ENCODE results near the gene PRKCE.
A peak's percentile ranks its signal among the peaks of the same experiment; 100 is the strongest.

PRKCE gene

GRCh38 chr2:46056541-46056940 is 405.1 kb downstream of the PRKCE start:
- FAIRE-seq (no peak), DNase-seq (ENCODE audit: insufficient read length) (no peak)
- no peak for TF ChIP-seq POLR2A (IDR thresholded peaks at IDR 0.05; ENCODE audit: low read depth, low read length)
- no peak for TF ChIP-seq TAF1 (IDR thresholded peaks at IDR 0.05; ENCODE audit: borderline replicate concordance, low read depth, low read length)
- no peak for TF ChIP-seq POLR2AphosphoS5 (IDR thresholded peaks at IDR 0.05; ENCODE audit: low read depth, low read length)

GRCh38 chr2:46058140-46058539 is 406.7 kb downstream of the PRKCE start:
- TF ChIP-seq POLR2AphosphoS5 (IDR thresholded peaks at IDR 0.05; ENCODE audit: low read depth, low read length), result no peak
- no peak for TF ChIP-seq POLR2A (IDR thresholded peaks at IDR 0.05; ENCODE audit: low read depth, low read length)
- TF ChIP-seq TAF1 (IDR thresholded peaks at IDR 0.05; ENCODE audit: borderline replicate concordance, low read depth, low read length), result no peak
- FAIRE-seq (no peak), DNase-seq (ENCODE audit: insufficient read length) (no peak)

- TF ChIP-seq POLR2A (IDR thresholded peaks at IDR 0.05; ENCODE audit: low read depth, low read length) (no peak), TAF1 (IDR thresholded peaks at IDR 0.05; ENCODE audit: borderline replicate concordance, low read depth, low read length) (no peak), POLR2AphosphoS5 (IDR thresholded peaks at IDR 0.05; ENCODE audit: low read depth, low read length) (no peak)
- peak; percentile 63 for FAIRE-seq
- peak; percentile 19 for DNase-seq (ENCODE audit: insufficient read length)
Measured at GRCh38 chr2:46062637-46063412, 411.4 kb downstream of the PRKCE start.

- TF ChIP-seq TAF1 (IDR thresholded peaks at IDR 0.05; ENCODE audit: borderline replicate concordance, low read depth, low read length), result no peak
- no peak for TF ChIP-seq POLR2AphosphoS5 (IDR thresholded peaks at IDR 0.05; ENCODE audit: low read depth, low read length)
- no peak for TF ChIP-seq POLR2A (IDR thresholded peaks at IDR 0.05; ENCODE audit: low read depth, low read length)
- FAIRE-seq, result no peak
- no peak for DNase-seq (ENCODE audit: insufficient read length)
Measured at GRCh38 chr2:46064396-46064795, 412.9 kb downstream of the PRKCE start.

GRCh38 chr2:46065152-46065551 is 413.7 kb downstream of the PRKCE start:
- FAIRE-seq, result no peak
- TF ChIP-seq TAF1 (IDR thresholded peaks at IDR 0.05; ENCODE audit: borderline replicate concordance, low read depth, low read length), result no peak
- TF ChIP-seq POLR2A (IDR thresholded peaks at IDR 0.05; ENCODE audit: low read depth, low read length), result no peak
- TF ChIP-seq POLR2AphosphoS5 (IDR thresholded peaks at IDR 0.05; ENCODE audit: low read depth, low read length), result no peak
- no peak for DNase-seq (ENCODE audit: insufficient read length)

GRCh38 chr2:46066116-46066515 is 414.6 kb downstream of the PRKCE start:
- FAIRE-seq (no peak), DNase-seq (ENCODE audit: insufficient read length) (no peak)
- no peak for TF ChIP-seq POLR2A (IDR thresholded peaks at IDR 0.05; ENCODE audit: low read depth, low read length)
- no peak for TF ChIP-seq POLR2AphosphoS5 (IDR thresholded peaks at IDR 0.05; ENCODE audit: low read depth, low read length)
- TF ChIP-seq TAF1 (IDR thresholded peaks at IDR 0.05; ENCODE audit: borderline replicate concordance, low read depth, low read length), result no peak

GRCh38 chr2:46066601-46067000 is 415.1 kb downstream of the PRKCE start:
- DNase-seq (ENCODE audit: insufficient read length) (no peak), FAIRE-seq (no peak)
- TF ChIP-seq POLR2AphosphoS5 (IDR thresholded peaks at IDR 0.05; ENCODE audit: low read depth, low read length) (no peak), POLR2A (IDR thresholded peaks at IDR 0.05; ENCODE audit: low read depth, low read length) (no peak), TAF1 (IDR thresholded peaks at IDR 0.05; ENCODE audit: borderline replicate concordance, low read depth, low read length) (no peak)

GRCh38 chr2:46067062-46067461 is 415.6 kb downstream of the PRKCE start:
- no peak for TF ChIP-seq POLR2A (IDR thresholded peaks at IDR 0.05; ENCODE audit: low read depth, low read length)
- no peak for TF ChIP-seq TAF1 (IDR thresholded peaks at IDR 0.05; ENCODE audit: borderline replicate concordance, low read depth, low read length)
- TF ChIP-seq POLR2AphosphoS5 (IDR thresholded peaks at IDR 0.05; ENCODE audit: low read depth, low read length), result no peak
- DNase-seq (ENCODE audit: insufficient read length) (no peak), FAIRE-seq (no peak)

- no peak for TF ChIP-seq POLR2AphosphoS5 (IDR thresholded peaks at IDR 0.05; ENCODE audit: low read depth, low read length)
- TF ChIP-seq POLR2A (IDR thresholded peaks at IDR 0.05; ENCODE audit: low read depth, low read length), result no peak
- TF ChIP-seq TAF1 (IDR thresholded peaks at IDR 0.05; ENCODE audit: borderline replicate concordance, low read depth, low read length), result no peak
- no peak for DNase-seq (ENCODE audit: insufficient read length)
- FAIRE-seq, result no peak
Measured at GRCh38 chr2:46067501-46068305, 416.2 kb downstream of the PRKCE start.

GRCh38 chr2:46068636-46069035 is 417.2 kb downstream of the PRKCE start:
- DNase-seq (ENCODE audit: insufficient read length), result no peak
- no peak for FAIRE-seq
- TF ChIP-seq TAF1 (IDR thresholded peaks at IDR 0.05; ENCODE audit: borderline replicate concordance, low read depth, low read length) (no peak), POLR2AphosphoS5 (IDR thresholded peaks at IDR 0.05; ENCODE audit: low read depth, low read length) (no peak), POLR2A (IDR thresholded peaks at IDR 0.05; ENCODE audit: low read depth, low read length) (no peak)

GRCh38 chr2:46071074-46071473 is 419.6 kb downstream of the PRKCE start:
- no peak for FAIRE-seq
- DNase-seq (ENCODE audit: insufficient read length), result no peak
- TF ChIP-seq POLR2A (IDR thresholded peaks at IDR 0.05; ENCODE audit: low read depth, low read length) (no peak), TAF1 (IDR thresholded peaks at IDR 0.05; ENCODE audit: borderline replicate concordance, low read depth, low read length) (no peak), POLR2AphosphoS5 (IDR thresholded peaks at IDR 0.05; ENCODE audit: low read depth, low read length) (no peak)
